ENCODE results near the gene ERMN.

ERMN gene

DNA sequence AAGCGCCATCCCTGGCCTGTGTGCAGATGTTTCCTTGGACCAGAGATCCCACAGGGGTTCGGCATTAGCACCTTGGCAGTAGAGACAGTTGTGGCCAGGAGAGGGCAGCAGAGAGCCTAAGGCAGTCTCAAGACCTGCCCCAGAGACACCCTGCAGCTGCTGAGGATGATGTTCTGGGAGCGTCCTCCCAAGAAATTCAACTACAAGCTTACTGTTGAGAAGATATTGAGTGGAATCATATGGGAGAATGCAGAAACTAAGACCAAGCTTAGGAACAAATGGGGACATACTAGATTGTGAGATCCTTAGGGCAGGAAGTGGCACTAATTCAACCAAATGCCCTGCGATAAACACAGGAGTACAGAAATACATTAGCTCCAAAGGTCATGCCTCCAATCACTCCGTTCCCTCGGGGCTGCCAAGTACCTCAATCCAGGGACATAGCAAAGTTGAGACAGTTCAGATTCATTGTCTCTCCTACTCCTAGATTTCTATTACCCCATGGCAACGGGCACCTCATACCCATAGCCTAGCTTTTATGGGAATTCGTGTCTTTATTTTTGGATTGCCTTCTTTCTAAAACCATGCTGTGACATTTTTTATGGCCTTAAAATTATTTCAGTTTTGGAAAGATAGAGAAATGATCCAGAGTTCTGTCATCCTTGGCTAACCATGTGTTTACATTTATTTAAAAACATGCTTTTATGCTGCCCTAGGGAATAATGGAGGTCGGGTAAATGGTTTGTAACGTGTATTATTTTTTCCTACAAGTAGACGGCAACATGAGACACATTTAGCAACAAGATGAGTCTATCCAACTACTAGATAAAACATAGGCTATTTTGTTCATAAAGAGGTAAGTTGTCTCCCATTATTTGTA, 2.2 kb upstream of the ERMN start:
- peak; percentile 93 for DNase-seq

DNA sequence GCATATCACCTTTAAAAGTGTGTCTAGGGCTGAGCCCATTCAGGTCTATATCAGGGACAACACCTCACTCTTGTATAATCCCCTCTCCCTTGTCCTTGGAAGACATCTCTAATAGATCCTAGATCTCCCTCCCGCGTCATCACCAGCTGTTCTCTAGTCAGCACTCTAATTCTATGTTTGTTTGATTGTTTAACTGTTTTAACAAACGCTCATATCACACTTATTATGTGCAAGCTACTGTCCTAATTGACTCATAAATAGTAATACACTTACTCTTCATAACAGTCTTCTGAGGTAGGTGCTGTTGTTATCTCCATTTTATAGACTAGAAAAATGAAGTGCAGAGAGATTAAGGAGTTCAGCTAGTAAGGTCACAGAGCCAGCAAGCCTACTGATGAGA, 1.6 kb upstream of the ERMN start:
- no peak for DNase-seq

DNA sequence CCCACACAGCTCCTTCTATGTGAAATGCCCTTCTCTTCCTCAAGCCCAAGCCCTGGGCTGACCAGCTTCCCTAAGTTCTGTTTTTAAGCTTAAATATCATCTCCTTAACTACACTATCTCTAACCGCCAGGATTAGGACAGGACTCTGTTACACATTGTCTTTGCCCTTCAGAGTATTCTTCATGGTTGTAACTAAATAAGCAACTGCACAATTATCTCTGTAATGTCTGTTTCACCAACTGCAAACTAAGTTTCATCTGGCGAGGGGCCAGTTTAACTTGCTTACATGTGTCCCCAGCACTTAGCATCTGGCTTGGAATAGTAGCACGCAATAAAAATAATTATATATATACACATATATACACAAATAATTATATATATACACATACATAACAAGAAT, 1.1 kb upstream of the ERMN start:
- no peak for DNase-seq

DNA sequence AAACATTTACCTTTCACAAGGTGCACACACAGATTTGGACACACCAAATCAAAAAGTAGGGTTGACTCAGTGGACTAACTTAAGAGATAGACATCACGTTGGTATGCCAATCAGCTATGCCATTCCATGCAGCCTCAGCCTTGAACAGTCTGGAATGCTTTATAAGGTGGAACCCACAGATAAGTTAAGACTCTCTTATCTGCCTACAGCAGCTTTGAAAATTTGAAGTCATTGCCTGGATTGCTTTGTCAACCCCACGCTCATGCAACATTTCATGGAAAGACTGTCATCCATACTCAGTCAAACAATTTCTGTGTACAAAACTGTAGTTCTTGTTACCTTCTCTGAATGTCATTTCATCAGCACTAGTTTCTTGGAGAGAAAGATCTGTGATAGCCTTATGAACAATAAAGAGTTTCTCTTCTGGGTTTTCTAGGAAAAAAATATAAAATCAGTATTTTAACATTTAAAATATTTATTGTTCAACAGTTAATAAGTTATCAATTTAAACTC, 1.2 kb downstream of the ERMN start:
- DNase-seq, result no peak

DNA sequence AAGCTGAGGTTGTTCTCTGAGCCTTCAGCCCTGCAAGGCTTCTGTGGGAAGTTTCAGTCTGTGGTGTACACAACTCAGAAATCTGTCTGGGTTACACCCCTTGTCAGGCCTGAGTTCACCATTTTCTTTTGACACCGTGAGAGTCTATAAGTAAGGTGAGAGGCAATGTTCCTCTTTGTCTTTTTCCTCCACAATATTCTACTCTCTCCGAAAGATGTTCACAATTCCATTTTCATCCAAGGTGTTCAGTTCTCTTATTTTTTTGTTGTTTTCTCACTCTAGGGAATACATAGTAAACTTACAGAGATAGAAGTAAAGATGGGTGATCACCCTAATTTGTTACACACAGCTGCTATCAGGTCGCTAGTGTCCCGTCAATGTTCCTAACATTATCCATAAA, 3.2 kb downstream of the ERMN start:
- DNase-seq, result no peak

DNA sequence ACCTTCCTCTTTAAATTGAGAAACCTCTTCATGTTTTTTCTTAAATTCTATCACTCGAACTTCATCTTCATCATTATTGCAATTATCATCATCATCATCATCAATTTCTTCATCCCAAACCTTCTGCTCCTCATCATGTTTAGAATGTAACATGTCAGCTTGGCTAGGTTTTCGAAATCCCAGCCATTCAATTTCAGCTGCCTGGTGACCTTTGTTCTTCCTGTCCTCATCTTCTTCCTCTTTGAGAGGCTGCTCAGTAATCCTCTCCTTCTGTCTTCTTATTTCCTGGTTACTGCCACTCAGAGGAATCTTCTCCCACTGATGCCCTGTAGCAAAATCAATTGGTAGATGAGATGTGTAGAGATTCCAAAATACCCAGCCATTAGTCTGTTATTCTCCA, 4.2 kb downstream of the ERMN start:
- no peak for DNase-seq

DNA sequence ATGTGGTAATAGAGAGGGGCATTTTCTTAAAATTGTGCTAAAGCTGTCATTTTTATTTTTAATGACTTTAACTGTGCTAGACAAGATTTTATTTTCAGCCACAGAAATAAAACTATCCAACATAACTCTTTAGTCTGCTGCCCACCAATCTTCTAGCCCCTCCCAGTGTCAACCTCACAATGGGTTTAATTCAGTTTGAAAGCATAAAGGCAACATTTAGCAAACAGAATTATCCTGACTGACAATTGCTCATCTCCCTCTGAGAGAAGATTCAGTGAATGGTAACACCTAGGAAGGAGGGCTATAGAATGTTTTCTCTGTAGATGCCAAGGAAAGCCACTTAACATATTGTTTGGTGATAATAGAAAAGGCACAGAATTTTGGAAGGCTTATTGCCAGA, 5.2 kb downstream of the ERMN start:
- DNase-seq, result no peak

DNA sequence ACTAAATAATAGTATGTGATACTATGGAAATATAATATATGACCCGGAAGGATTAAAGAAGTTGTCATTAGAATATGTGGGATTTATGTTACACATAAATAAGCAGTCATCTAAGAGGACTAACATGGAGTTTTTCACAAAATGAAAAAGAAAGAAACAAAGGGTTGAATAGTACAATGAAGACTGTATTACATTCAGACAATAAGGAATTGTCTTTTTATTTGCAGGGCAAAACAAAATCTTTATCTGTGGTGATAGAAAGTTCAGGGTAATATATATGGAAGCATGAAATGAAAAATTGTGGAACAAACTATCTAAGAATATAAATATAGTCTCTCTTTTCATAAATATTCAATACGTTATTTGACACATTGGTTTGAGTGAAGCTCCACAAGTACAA, 5.8 kb downstream of the ERMN start:
- DNase-seq, result no peak

DNA sequence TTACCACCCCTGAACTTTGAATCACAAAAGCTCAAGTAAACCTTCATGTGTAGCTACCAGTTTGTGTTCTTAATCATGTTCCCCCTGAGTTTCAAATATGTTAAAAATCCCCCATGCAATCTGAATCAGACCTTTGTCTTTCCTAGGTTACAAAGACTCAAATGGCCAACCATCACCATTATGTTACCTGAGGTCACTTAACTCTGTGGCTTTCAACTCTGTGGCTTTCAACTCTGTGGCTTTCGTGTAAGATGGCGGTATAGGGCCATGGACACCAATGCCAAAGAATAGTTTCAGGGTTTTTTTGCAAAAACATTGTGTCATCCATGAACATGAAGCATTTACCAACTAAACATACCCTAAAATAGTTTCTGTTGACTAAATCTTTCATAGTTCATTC, 6.7 kb downstream of the ERMN start:
- no peak for DNase-seq

DNA sequence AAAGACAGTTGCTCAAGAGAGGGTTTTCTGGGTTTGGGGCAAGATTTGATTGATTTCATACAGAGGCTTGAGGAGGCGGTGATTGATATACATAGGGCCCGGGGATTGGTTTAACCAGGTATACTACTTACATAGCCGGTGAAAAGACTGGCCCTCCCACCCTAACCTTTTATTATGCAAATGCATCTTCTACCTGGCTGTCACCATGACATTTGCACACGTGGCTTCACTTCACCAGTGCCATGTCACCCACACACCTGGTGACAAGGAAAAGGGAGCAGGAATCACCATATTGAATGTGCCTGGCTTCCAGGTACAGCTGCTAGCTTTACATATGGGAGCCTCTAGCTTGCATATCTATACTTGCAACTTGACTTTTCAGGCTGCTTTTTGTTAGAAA, 9.7 kb downstream of the ERMN start:
- DNase-seq, result no peak

DNA sequence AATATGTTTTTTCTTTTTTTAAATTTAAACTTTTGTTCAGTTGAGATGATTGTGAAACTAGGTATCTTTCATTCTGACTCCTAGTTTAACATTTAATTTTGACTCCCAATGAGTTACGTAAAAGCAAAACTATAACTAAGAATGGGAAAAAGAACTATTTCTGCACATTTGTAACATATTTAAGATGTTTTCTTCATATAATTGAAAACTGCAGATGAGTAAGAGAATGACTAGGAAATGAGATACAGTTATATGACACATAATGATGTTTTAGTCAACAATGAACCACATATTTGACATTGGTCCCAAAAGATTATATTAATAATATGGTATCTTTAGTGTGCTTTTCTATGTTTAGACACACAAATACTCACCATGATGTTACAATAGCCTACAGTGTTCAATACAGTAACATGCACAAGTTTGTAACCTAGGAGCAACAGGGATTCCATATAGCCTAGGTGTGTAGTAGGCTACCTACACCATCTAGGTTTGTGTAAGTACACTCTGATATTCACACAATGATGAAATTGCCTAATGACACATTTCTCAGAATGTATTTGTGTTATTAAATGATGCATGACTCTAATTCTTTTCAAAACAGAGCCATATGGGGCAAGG, 12.6 kb downstream of the ERMN start:
- DNase-seq, result no peak

DNA sequence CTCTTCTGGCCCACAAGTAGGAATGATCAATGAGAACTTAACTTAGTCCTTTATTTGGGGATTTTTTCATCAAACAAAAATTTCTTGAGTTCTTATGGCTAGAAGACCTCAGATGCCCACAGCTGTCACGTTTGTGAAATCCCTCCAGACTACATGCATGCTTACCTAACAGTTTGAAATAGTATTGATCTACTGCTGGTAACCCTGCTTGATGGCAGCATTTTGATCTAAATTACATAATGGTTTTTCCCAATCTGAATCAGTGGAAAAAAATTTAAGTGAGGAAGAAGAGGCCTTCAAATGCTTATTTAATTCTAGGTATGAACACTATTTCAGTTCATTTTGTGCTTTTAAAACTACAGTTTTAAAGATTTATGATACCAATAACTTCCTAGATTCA, 13.9 kb downstream of the ERMN start:
- no peak for DNase-seq

DNA sequence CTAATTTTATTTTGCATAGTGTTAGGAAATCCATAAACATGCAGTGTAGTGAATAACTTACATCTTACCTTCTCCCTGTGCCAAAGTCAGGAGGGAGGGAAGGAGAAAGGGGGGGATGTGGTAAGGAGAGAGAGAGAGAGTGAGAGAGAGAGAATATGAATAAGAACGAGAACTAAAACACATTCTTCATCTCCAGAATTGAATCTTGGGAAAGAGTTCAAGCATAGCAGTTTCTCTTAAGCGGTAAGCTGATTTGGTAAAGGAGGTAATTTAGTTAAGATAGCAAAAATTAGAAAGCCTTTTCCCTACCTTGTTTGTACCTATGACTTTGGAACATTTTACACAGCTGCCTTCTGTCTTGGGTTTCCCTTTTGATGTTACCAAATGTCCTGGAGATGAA, 15.7 kb downstream of the ERMN start:
- no peak for DNase-seq

DNA sequence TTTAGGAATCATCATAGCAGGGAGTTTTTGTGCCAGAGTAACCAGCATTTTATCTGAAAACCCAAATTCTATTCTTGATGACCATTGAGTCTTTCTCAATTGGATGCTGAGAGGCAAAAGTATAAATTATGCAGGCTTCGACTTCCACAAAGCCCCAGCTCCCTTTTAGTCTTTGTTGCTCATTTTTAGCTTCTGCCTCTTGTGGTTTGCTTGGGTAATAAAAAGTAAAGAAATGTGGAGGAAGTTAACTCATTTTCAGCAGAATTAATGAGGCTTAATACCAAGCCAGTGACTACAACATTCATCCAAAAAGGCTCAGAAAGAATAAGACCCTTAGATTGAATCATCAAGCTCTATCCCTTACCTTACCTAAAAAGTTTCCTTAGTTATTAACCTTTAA, 18.6 kb downstream of the ERMN start:
- no peak for DNase-seq

DNA sequence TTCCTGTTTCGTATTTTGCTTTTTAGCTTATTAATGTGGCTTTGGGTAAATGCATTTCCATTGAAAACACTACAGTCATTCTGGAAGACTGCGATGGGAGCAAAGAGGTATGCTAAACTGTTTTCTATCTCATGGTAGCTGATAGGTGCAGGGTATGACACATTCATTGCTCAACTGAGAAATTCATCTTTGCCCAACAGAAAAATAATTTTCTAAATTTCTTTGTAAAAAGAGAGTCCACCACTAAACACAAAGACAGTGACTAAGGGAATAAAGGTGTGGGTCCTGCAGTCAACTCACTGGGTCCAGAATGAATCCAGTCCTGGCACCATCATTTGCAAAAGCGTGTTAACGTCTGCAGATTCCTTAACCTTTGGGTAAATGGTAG, 19.9 kb downstream of the ERMN start:
- no peak for DNase-seq

DNA sequence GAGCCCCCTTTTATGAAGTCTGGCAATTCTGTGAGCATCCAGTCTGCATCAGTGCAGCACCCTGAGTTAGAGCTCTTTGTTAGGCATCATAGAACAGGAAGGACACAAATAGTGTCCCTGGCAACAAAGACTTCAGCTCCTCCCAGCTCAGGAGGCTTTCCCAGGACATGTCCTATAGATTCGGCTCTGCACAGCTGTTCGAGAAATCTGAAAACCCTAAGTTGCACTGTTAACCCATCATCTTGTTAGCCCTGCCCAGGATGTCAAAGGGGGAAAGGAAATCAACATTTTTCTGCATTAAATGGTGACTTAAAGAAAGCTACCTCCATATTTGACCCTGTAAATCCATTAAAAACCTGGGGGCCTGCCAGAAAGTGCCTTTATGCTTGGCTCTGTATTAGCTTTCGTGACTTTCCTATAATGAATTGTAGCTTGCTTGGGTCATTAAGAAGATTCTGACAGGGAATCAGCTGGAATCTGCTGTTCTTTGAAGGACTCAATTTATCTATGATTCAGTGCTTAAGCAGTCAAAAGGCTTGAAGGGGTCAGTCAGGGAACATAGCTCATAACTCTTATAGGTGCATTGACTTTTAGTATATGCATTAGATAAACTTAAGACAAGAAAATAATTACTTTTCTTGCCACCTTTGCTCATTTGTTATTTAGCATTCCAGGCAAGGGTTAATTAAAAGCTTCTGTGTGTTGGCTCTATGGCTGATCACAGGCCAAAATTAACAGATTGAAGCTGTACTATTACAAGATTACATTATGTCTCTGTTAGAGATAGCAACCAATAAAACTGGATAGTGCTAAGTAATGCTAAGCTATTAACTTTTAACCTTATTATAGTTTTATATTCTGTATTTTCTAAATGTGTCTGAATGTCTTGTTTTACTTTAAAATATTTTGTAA, 20.6 kb downstream of the ERMN start:
- no peak for DNase-seq

DNA sequence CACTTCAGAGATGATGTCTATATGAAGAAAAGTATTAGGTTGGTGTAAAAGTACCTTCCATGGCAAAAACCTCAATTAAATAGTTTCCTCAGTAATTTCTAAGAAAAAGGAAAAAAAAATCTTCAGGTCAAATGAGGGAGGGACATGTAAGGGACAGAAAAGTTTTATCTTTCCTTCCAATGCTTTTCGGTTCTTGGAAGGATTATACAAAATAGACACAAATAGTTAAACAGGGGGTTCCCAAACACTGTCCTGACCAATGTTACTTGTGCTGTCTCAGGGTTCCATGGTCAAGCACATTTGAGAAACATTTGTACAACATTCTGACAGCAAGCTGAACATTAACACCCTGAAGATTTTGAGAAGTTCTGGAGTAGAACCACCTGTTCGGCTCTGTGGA, 22.0 kb downstream of the ERMN start:
- no peak for DNase-seq

DNA sequence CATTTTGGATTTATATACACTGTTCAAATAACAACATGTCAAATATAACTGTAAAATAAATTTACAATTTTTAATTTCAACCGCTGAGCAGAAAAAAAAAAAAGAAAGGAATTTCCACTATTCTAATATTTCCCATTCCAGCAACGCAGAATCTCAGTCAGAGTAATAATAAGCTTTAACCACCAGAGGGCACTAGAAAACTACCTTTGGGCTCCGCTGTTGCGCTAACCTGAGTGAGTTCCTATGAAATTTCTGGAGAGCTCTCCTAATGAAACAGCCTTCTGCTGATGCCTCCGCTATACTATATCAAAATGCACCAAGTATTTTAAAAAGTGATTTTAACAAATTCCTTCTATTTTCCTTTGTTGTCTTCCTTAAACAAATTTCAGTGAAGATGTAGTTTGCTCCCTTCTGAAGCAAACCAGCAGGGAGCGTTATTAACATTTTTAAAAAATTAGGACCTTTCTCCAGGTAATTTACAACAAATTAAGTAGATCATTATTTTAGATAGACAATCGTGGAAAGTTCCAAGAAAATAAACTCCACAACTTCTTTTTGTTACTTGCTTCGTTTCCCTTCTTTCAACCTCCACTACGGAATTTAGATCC, 23.0 kb downstream of the ERMN start:
- DNase-seq, result peak; percentile 19

DNA sequence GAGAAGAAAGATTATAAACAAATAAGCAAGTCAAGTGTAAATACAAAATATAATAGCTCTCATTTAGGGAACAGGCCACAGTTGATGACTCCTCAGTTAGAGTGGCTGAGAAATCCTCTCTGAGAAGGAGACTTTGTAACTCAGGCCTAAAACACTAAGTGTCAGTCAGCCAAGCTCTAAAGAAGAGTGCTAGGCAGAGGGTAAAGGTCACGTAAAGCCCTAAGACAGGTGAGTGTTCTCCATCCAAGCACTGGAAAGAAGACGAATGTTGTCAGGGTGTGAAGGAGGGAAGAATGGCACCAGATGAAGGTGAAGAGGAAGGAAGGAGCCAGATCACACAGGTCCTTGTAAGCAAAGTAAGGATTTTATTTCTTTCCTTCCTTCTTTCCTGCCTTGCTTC, 24.3 kb downstream of the ERMN start:
- DNase-seq, result no peak

DNA sequence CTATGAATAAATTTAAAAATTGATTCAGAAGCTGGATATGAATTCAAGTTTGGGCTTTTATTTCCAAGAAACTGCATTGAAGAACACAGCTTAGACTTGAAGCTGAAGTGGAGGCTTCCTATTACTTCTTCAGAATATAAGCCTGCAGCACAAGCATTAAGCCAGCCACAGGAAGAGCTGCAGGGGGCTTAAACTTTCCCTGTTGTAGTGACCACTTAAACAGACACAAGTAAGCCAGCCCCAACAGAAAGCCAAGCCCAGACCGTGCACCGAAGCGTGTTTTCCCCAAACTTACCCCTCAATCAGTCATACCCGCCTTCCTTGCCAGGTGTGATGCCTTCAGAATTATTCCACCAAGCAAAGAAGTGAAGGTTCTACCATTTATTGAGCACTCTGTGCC, 28.7 kb downstream of the ERMN start:
- DNase-seq, result no peak

DNA sequence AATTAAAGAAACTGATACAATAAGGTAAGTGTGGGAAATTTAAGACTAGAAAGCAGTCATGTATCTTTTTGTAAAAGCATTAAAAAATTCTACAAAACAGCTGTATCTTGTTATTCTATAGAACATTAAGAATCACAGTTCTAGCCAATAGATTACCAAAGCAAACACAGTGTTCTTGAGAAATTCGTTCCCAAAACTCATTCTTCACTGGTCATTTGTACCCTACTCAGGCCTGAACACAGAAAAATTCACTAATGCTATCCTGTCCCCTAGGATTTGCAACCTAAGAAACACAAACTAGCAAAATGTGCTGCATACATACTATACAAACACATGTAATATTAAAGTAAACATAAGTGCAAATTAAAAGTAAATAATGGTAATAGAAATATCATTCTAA, 29.1 kb downstream of the ERMN start:
- no peak for DNase-seq

DNA sequence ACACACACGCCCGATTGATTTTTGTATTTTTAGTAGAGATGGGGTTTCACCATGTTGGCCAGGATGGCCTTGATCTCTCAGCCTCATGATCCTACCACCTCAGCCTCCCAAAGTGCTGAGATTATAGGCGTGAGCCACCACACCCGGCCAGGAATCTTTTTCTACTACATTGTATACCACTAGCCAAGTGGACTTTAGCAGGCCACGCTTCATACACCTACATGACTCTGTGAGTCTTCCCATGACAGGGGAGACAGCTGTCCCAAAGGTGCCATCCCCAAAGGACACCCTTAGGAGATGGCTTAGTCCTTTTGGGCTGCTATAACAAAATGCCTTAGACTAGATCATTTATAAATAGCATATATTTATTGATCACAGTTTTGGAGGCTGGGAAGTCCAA, 32.8 kb downstream of the ERMN start:
- DNase-seq, result no peak

DNA sequence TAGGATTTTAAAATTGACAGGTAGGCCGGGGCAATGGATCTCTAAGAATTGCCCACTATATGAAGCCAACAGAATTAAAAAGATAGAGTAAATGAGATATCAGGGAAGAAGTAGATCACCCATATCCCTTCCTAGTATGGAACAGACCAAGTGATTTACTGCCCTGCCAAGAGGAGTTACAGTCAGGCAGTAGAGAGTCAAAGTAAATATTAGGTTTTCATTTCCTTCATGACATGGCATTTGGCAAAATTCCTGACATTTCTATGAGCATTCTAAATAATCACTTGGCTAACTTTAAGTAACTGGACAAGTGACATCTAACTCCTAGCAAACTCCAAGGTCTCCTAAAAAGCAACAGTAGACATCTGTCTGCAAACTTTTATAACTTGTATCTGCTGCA, 34.6 kb downstream of the ERMN start:
- DNase-seq, result no peak
